Right lobe of liver (tissue), 4 donors: ENCODE data around the gene NMBR.

Source experiments
- CTCF ChIP-seq, 4 donors: fragments of 200-600 bp in 3 of 4; fragments of 450-650 bp in 1 of 4; IDR thresholded peaks; one replicate each; pipeline versions ENCODE4 v1.5.1 to v1.8.0; 2016 to 2022; ENCODE audit warnings: antibody characterized with exemption in 4 of 4, mild to moderate bottlenecking in 2 of 4
- POLR2A ChIP-seq: fragments of 450-650 bp; IDR thresholded peaks from one replicate; pipeline ENCODE4 v1.6.1; 2017; ENCODE audit warnings: antibody characterized with exemption, mild to moderate bottlenecking
- donor health status: DM: no; HTN: no; CAD: no.
- donor health status: DM: no; HTN: no; CAD: no.
- donor health status: DM: no; HTN: yes; CAD: no.

DNA sequence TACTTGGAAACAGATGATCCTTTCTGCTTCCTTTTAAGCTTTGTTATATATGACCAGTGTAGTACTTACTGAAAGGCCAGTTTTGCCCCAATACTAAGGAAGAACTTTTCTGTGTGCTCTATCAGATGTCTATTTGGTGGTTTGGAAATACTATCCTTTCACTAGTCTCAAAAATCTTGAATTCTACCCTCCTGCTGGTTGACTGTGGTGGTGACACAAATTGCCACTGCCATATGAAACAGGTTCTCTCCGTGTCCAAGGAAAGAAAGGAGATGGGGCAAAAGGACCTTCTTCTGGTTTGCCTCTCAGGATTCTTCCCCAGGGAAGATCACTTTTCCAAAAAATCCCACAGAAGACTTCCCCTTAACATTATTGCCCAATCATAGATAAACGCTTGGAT is 8.0 kb downstream of the NMBR start:
- TF ChIP-seq CTCF (IDR thresholded peaks at IDR 0.05) (no peak), POLR2A (no peak)
